ENCODE results near the gene PRR12.

DNA sequence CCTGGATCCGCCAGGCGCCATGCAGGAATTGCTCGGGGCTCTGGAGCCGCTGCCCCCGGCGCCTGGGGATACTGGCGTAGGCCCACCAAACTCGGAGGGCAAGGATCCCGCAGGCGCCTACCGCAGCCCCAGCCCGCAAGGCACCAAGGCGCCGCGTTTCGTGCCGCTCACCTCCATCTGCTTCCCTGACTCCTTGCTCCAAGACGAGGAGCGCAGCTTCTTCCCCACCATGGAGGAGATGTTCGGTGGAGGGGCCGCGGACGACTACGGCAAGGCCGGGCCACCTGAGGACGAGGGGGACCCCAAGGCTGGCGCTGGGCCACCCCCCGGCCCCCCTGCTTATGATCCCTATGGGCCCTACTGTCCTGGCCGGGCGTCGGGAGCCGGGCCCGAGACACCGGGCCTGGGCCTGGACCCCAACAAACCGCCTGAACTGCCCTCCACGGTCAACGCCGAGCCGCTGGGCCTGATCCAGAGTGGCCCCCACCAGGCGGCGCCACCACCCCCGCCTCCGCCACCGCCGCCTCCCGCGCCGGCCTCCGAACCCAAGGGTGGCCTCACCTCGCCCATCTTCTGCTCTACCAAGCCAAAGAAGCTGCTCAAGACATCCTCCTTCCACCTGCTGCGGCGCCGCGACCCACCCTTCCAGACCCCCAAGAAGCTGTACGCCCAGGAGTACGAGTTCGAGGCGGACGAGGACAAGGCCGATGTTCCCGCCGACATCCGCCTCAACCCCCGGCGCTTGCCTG is 6.1 kb downstream of the PRR12 start:
- TF ChIP-seq, protein P1, sequence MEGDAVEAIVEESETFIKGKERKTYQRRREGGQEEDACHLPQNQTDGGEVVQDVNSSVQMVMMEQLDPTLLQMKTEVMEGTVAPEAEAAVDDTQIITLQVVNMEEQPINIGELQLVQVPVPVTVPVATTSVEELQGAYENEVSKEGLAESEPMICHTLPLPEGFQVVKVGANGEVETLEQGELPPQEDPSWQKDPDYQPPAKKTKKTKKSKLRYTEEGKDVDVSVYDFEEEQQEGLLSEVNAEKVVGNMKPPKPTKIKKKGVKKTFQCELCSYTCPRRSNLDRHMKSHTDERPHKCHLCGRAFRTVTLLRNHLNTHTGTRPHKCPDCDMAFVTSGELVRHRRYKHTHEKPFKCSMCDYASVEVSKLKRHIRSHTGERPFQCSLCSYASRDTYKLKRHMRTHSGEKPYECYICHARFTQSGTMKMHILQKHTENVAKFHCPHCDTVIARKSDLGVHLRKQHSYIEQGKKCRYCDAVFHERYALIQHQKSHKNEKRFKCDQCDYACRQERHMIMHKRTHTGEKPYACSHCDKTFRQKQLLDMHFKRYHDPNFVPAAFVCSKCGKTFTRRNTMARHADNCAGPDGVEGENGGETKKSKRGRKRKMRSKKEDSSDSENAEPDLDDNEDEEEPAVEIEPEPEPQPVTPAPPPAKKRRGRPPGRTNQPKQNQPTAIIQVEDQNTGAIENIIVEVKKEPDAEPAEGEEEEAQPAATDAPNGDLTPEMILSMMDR (conservative IDR thresholded peaks at IDR 0.05): no peak
- TF ChIP-seq EZH2 (IDR thresholded peaks at IDR 0.05; ENCODE audit: low read depth): no peak

All from PC-9 (cell line).